IMR-90 (cell line): Measurements from ENCODE around the gene CATSPERE. TPM values are rescaled to one million over a fixed set of nuclear protein-coding genes. Genes with fewer than 3 reads are reported as not detected.

Experiments
- ATAC-seq: fragments of 200-7000 bp; cut with Tn5 transposase; 2 replicates; pipeline ENCODE4 v1.9.1; 2020; ENCODE audit warnings: low read depth, mild to moderate bottlenecking, moderate library complexity
- BruUV-seq: library from RNA; stranded (reverse); fragments of 400-500 nt; replicated peaks from 2 replicates; lab custom pipeline; 2021; lab: Mats Ljungman, UMichigan
- CTCF ChIA-PET: fragments of 300-600 bp; formaldehyde crosslinking; extraction: SDS; loops from one replicate; lab custom pipeline; 2021; ENCODE audit warnings: antibody characterized with exemption; lab: Yijun Ruan, JAX
- POLR2A ChIA-PET: fragments of 300-600 bp; sonication (Branson Sonifier 250); formaldehyde crosslinking; loops from one replicate; lab custom pipeline; 2022; ENCODE audit warnings: antibody characterized with exemption; ENCODE audit not compliant: unreplicated experiment; lab: Charles Lee
- DNase-seq: peaks from one replicate; pipeline ENCODE4 v3.0.0; 2013
- H2AFZ ChIP-seq: replicated peaks from 2 replicates; pipeline ENCODE3; 2013; ENCODE audit warnings: low read length, mild to moderate bottlenecking; ENCODE audit not compliant: poor library complexity
- H2AK5ac ChIP-seq: 2 replicates; pipeline ENCODE4 v1.6.1; 2013; ENCODE audit warnings: low read depth, low read length, inconsistent platforms
- H2AK9ac ChIP-seq: replicated peaks from 2 replicates; pipeline ENCODE3; 2013; ENCODE audit warnings: mild to moderate bottlenecking, low read depth, low read length, moderate library complexity; ENCODE audit not compliant: poor library complexity
- H2BK120ac ChIP-seq: 2 replicates; pipeline ENCODE4 v1.6.1; 2013; ENCODE audit warnings: low read depth, low read length, inconsistent platforms
- H2BK15ac ChIP-seq: 3 replicates; pipeline ENCODE4 v1.6.1; 2013; ENCODE audit warnings: low read depth, low read length, inconsistent platforms
- H2BK20ac ChIP-seq: 2 replicates; pipeline ENCODE4 v1.6.1; 2013; ENCODE audit warnings: low read depth, mild to moderate bottlenecking, inconsistent platforms, low read length, moderate library complexity
- H2BK5ac ChIP-seq: 2 replicates; pipeline ENCODE4 v1.6.1; 2013; ENCODE audit warnings: mild to moderate bottlenecking, low read depth, low read length, inconsistent platforms; ENCODE audit not compliant: poor library complexity, severe bottlenecking
- H3K14ac ChIP-seq: replicated peaks from 2 replicates; pipeline ENCODE4 v1.6.1; 2013; ENCODE audit warnings: low read depth, low read length, inconsistent platforms
- H3K18ac ChIP-seq: 2 replicates; pipeline ENCODE4 v1.6.1; 2013; ENCODE audit warnings: low read depth, low read length, control low read depth
- H3K23ac ChIP-seq: 2 replicates; pipeline ENCODE4 v1.6.1; 2013; ENCODE audit warnings: low read depth, low read length, inconsistent platforms
- H3K27ac ChIP-seq: 2 replicates; pipeline ENCODE4 v1.5.1; 2013; ENCODE audit warnings: mild to moderate bottlenecking, control low read depth, low read length; ENCODE audit not compliant: insufficient read depth
- H3K27me3 ChIP-seq: 2 replicates; pipeline ENCODE4 v1.6.1; 2013; ENCODE audit warnings: low read length; ENCODE audit not compliant: control insufficient read depth, insufficient read depth
- H3K36me3 ChIP-seq: 2 replicates; pipeline ENCODE4 v1.6.1; 2013; ENCODE audit warnings: low read length, mixed read lengths; ENCODE audit not compliant: control insufficient read depth, insufficient read depth
- H3K4ac ChIP-seq: 2 replicates; pipeline ENCODE4 v1.6.1; 2013; ENCODE audit warnings: low read depth, low read length, inconsistent platforms
- H3K4me1 ChIP-seq: 2 replicates; pipeline ENCODE4 v1.6.1; 2013; ENCODE audit warnings: low read length, mixed read lengths; ENCODE audit not compliant: control insufficient read depth, insufficient read depth
- H3K4me2 ChIP-seq: 2 replicates; pipeline ENCODE4 v1.6.1; 2013; ENCODE audit warnings: low read depth, mild to moderate bottlenecking, control low read depth, low read length, moderate library complexity
- H3K4me3 ChIP-seq: 2 replicates; pipeline ENCODE4 v1.5.1; 2013; ENCODE audit warnings: low read depth, mild to moderate bottlenecking, control low read depth, low read length, moderate library complexity; ENCODE audit not compliant: insufficient read depth
- H3K56ac ChIP-seq: 2 replicates; pipeline ENCODE4 v1.6.1; 2013; ENCODE audit warnings: low read length, inconsistent platforms; ENCODE audit not compliant: insufficient read depth; ENCODE audit errors: extremely low read depth
- H3K79me1 ChIP-seq, 2 experiments: 2 replicates each; pipeline ENCODE4 v1.6.1; 2013; ENCODE audit warnings: low read length in 2 of 2, inconsistent platforms in 1 of 2, low read depth in 1 of 2
- H3K9ac ChIP-seq: 2 replicates; pipeline ENCODE4 v1.6.1; 2013; ENCODE audit warnings: low read depth, low read length, control low read depth
- H3K9me1 ChIP-seq: 2 replicates; pipeline ENCODE4 v1.6.1; 2013; ENCODE audit warnings: low read length, inconsistent platforms; ENCODE audit not compliant: insufficient read depth
- H3K9me3 ChIP-seq: 2 replicates; pipeline ENCODE4 v1.6.1; 2013; ENCODE audit warnings: low read length; ENCODE audit not compliant: control insufficient read depth, insufficient read depth
- H4K20me1 ChIP-seq: 2 replicates; pipeline ENCODE4 v1.6.1; 2013; ENCODE audit warnings: low read length, inconsistent platforms; ENCODE audit not compliant: insufficient read depth
- H4K5ac ChIP-seq: 2 replicates; pipeline ENCODE4 v1.6.1; 2013; ENCODE audit warnings: mild to moderate bottlenecking, low read depth, low read length, control low read depth
- H4K8ac ChIP-seq, 2 experiments: 2 replicates each; pipeline ENCODE4 v1.6.1; 2013; ENCODE audit warnings: low read depth in 2 of 2, low read length in 2 of 2, control low read depth in 1 of 2, inconsistent platforms in 1 of 2
- H4K91ac ChIP-seq: 2 replicates; pipeline ENCODE4 v1.6.1; 2013; ENCODE audit warnings: low read depth, low read length, inconsistent platforms; ENCODE audit not compliant: insufficient read depth
- CEBPB ChIP-seq: IDR thresholded peaks from 2 replicates; pipeline ENCODE4 v1.6.1; 2012; ENCODE audit warnings: low read depth, low read length, improper control_type of control experiment
- CHD1 ChIP-seq: IDR thresholded peaks from 2 replicates; pipeline ENCODE4 v1.6.1; 2012; ENCODE audit warnings: low read depth, low read length, improper control_type of control experiment
- CTCF ChIP-seq: conservative IDR thresholded peaks from 2 replicates; pipeline ENCODE4 v1.5.1; 2012; ENCODE audit warnings: mild to moderate bottlenecking, low read depth, low read length, improper control_type of control experiment
- FOS ChIP-seq: fragments of 150-350 bp; IDR thresholded peaks from 2 replicates; pipeline ENCODE4 v1.6.1; 2016; ENCODE audit warnings: low read depth, low read length
- MAFK ChIP-seq: IDR thresholded peaks from 2 replicates; pipeline ENCODE4 v1.6.1; 2012; ENCODE audit warnings: low read depth, low read length, improper control_type of control experiment
- MAZ ChIP-seq: IDR thresholded peaks from 2 replicates; pipeline ENCODE4 v1.6.1; 2012; ENCODE audit warnings: low read depth, mild to moderate bottlenecking, low read length, improper control_type of control experiment, moderate library complexity, borderline replicate concordance
- NFE2L2 ChIP-seq: fragments of 150-350 bp; IDR thresholded peaks from 2 replicates; pipeline ENCODE4 v1.6.1; 2016; ENCODE audit warnings: low read depth, mild to moderate bottlenecking, low read length
- POLR2A ChIP-seq: IDR thresholded peaks from 2 replicates; pipeline ENCODE4 v1.6.1; 2012; ENCODE audit warnings: mild to moderate bottlenecking, low read depth, low read length
- RAD21 ChIP-seq: IDR thresholded peaks from 2 replicates; pipeline ENCODE4 v1.6.1; 2012; ENCODE audit warnings: low read length, improper control_type of control experiment
- RCOR1 ChIP-seq: IDR thresholded peaks from 2 replicates; pipeline ENCODE4 v1.6.1; 2012; ENCODE audit warnings: mild to moderate bottlenecking, low read length, improper control_type of control experiment; ENCODE audit not compliant: insufficient replicate concordance
- RFX5 ChIP-seq: IDR thresholded peaks from 2 replicates; pipeline ENCODE4 v1.8.0; 2012; ENCODE audit warnings: low read depth, mild to moderate bottlenecking, low read length, moderate library complexity
- SMC3 ChIP-seq: fragments of 150-350 bp; IDR thresholded peaks from 2 replicates; pipeline ENCODE4 v1.6.1; 2016; ENCODE audit warnings: low read depth, mild to moderate bottlenecking, antibody characterized with exemption, low read length, moderate library complexity
- USF2 ChIP-seq: fragments of 150-350 bp; IDR thresholded peaks from 2 replicates; pipeline ENCODE4 v1.6.1; 2017; ENCODE audit warnings: mild to moderate bottlenecking, antibody characterized with exemption, low read length, low read depth
- WGBS, 2 experiments: methylation state at CpG; one replicate each; pipeline versions ENCODE4 v1.1.5 to v1.1.7; 2013; ENCODE audit warnings: missing lambda C conversion rate in 2 of 2; ENCODE audit not compliant: insufficient read length in 1 of 2; ENCODE audit errors: extremely low coverage in 2 of 2; 5-methylcytosine and 5-hydroxymethylcytosine counted together
- dilution Hi-C: fragments of 300-500 bp; cut with HindIII; formaldehyde crosslinking; loops from one replicate; pipeline ENCODE4 v1.14.3; 2018; ENCODE audit warnings: low sequenced_read_pairs; ENCODE audit not compliant: unreplicated experiment
- in situ Hi-C: fragments of 300-500 bp; cut with MboI; formaldehyde crosslinking; loops from 3 replicates; pipeline ENCODE4 v1.14.3; 2019; ENCODE audit warnings: low sequenced_read_pairs, inconsistent platforms, mixed read lengths
- intact Hi-C: fragments of 100-400 bp; cut with micrococcal nuclease; formaldehyde crosslinking; loops from 2 replicates; pipeline ENCODE4 v1.10.0; 2022
- polyA plus RNA-seq, 3 experiments: library from polyadenylated mRNA; depleted of rRNA; stranded (reverse); fragments of >200 nt; gene quantifications; 2 replicates each; pipeline ENCODE4 v1.2.3, GENCODE V29; 2012; ENCODE audit warnings: low replicate concordance in 1 of 3
- total RNA-seq: library from RNA; depleted of rRNA; stranded (reverse); fragments of >200 nt; gene quantifications from 2 replicates; pipeline ENCODE4 v1.2.3, GENCODE V29; 2012
- TF ChIP-seq, protein P1 (sequence below): fragments of 150-350 bp; IDR thresholded peaks from 2 replicates; pipeline ENCODE4 v1.6.1; 2016; ENCODE audit warnings: low read depth, mild to moderate bottlenecking, low read length, moderate library complexity, borderline replicate concordance

CATSPERE gene
- total and polyA plus RNA-seq, 2 of the 4 experiments (the other 2 are of a cell fraction): 0.07 to 0.18 TPM

DNA sequence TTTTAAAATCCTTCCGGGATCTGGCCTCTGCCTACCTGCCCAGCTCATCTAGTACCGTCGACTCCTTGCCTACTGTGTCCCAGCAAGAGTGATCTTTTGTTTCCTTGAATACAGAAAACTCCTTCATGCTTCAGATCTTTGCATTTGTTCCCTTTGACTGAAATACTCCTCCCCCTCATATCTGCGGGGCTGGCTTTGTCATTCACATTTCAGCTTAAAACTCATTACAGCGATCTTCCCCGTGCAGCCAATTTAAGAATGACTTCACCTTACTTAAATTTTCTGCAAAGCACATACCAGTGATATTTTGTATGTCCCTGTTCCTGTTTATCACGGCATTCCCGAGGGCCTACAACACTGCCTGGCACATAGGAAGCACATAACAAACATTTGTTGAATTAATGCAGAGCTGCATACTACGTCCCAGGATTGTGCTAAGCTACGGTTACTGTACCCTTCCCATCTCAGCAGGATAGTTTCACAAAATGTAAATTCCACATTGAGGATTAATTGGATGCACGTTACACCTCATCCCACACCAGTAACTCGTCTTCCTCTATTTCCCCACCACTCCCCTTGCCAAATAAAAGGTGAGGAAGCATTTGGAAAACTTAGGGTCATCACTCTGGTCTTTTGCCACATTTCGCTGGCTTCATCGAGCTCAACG is 191.0 kb downstream of the CATSPERE start:
- peak overlapping the region; percentile 83 for H3K9ac ChIP-seq
- dilution Hi-C loops: no loop called here
- H2BK5ac ChIP-seq: peak overlapping the region; percentile 72
- CTCF ChIA-PET: interaction anchor here (0.9 kb wide), 1 partner anchor 68 kb away, joined by 4 read pairs; no protein-coding TSS in a partner anchor
- peak overlapping the region; percentile 93 for H3K4ac ChIP-seq
- peak overlapping the region; percentile 60; the same call in 1 of the 2 replicates for H2BK120ac ChIP-seq
- H2AFZ ChIP-seq: peak overlapping the region; percentile 98
- H2AK9ac ChIP-seq: peak overlapping the region; percentile 12
- H4K5ac ChIP-seq: peak overlapping the region; percentile 91
- H3K9me1 ChIP-seq: peaks cover 10% of the 10 kb centered on the region; the same call in 1 of the 2 replicates
- peak overlapping the region; percentile 95 for H3K14ac ChIP-seq
- H3K27me3 ChIP-seq: no peaks in the 10 kb centered on the region
- H3K27ac ChIP-seq: peak overlapping the region; percentile 49
- DNase-seq (peak; percentile 11), ATAC-seq (no peak)
- H3K4me2 ChIP-seq: peak overlapping the region; percentile 93
- peaks cover under 1% of the 10 kb centered on the region; the same call in 1 of the 2 replicates for H3K36me3 ChIP-seq
- H2BK15ac ChIP-seq: peak overlapping the region; percentile 41; the same call in 2 of the 3 replicates
- no TSS peak for BruUV-seq
- intact Hi-C loops: loop anchor here (2.0 to 5.0 kb wide), 2 partner anchors 183 to 200 kb away; partner anchors contain the start of genes ADSS2 and COX20
- H2AK5ac ChIP-seq: peak overlapping the region; percentile 61; the same call in 1 of the 2 replicates
- H3K18ac ChIP-seq: peak overlapping the region; percentile 51; the same call in 1 of the 2 replicates
- H4K91ac ChIP-seq: peak overlapping the region; percentile 73
- in situ Hi-C loops: no loop called here
- WGBS, 2 experiments: 83% methylated on average over 6 of the region's 15 CpGs; no CpG with 5 or more reads in 1 of the 2 experiments
- no peaks in the 10 kb centered on the region for H3K4me1 ChIP-seq
- peaks cover 2% of the 10 kb centered on the region for H3K9me3 ChIP-seq
- peaks cover 12% of the 10 kb centered on the region; the same call in 1 of the 2 replicates for H4K20me1 ChIP-seq
- H3K56ac ChIP-seq: peak overlapping the region; percentile 92
- H3K79me1 ChIP-seq: peaks cover 6 to 29% of the 10 kb centered on the region in 2 experiments; a peak in 2 of 4 replicates
- peak overlapping the region; percentile 73 for H3K4me3 ChIP-seq
- H3K23ac ChIP-seq: peak overlapping the region; percentile 78
- H2BK20ac ChIP-seq: peak overlapping the region; percentile 51; the same call in 1 of the 2 replicates
- H4K8ac ChIP-seq: peak overlapping the region; percentile 96 to 99
- POLR2A ChIA-PET: interaction anchor here (0.6 kb wide), 1 partner anchor 217 kb away, joined by 3 read pairs; no protein-coding TSS in a partner anchor
- TF ChIP-seq SMC3 (no peak), RAD21 (no peak), POLR2A (no peak), FOS (no peak), RFX5 (no peak), RCOR1 (no peak), CTCF (no peak), CHD1 (no peak), CEBPB (no peak), USF2 (no peak), NFE2L2 (no peak), MAFK (no peak), MAZ (no peak)
- TF ChIP-seq, protein P1, sequence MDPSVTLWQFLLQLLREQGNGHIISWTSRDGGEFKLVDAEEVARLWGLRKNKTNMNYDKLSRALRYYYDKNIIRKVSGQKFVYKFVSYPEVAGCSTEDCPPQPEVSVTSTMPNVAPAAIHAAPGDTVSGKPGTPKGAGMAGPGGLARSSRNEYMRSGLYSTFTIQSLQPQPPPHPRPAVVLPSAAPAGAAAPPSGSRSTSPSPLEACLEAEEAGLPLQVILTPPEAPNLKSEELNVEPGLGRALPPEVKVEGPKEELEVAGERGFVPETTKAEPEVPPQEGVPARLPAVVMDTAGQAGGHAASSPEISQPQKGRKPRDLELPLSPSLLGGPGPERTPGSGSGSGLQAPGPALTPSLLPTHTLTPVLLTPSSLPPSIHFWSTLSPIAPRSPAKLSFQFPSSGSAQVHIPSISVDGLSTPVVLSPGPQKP: no peak
